IMR-90 (cell line): ENCODE results near the gene KAZN. TPM values are rescaled to one million over a fixed set of nuclear protein-coding genes. Genes with fewer than 3 reads are reported as not detected.

ENCODE experiments used
- ATAC-seq: fragments of 200-7000 bp; cut with Tn5 transposase; 2 replicates; pipeline ENCODE4 v1.9.1; 2020; ENCODE audit warnings: low read depth, mild to moderate bottlenecking, moderate library complexity
- BruUV-seq: library from RNA; stranded (reverse); fragments of 400-500 nt; replicated peaks from 2 replicates; lab custom pipeline; 2021; lab: Mats Ljungman, UMichigan
- CTCF ChIA-PET: fragments of 300-600 bp; formaldehyde crosslinking; extraction: SDS; loops from one replicate; lab custom pipeline; 2021; ENCODE audit warnings: antibody characterized with exemption; lab: Yijun Ruan, JAX
- POLR2A ChIA-PET: fragments of 300-600 bp; sonication (Branson Sonifier 250); formaldehyde crosslinking; loops from one replicate; lab custom pipeline; 2022; ENCODE audit warnings: antibody characterized with exemption; ENCODE audit not compliant: unreplicated experiment; lab: Charles Lee
- DNase-seq: peaks from one replicate; pipeline ENCODE4 v3.0.0; 2013
- H2AFZ ChIP-seq: replicated peaks from 2 replicates; pipeline ENCODE3; 2013; ENCODE audit warnings: low read length, mild to moderate bottlenecking; ENCODE audit not compliant: poor library complexity
- H2AK5ac ChIP-seq: 2 replicates; pipeline ENCODE4 v1.6.1; 2013; ENCODE audit warnings: low read depth, low read length, inconsistent platforms
- H2AK9ac ChIP-seq: replicated peaks from 2 replicates; pipeline ENCODE3; 2013; ENCODE audit warnings: mild to moderate bottlenecking, low read depth, low read length, moderate library complexity; ENCODE audit not compliant: poor library complexity
- H2BK120ac ChIP-seq: 2 replicates; pipeline ENCODE4 v1.6.1; 2013; ENCODE audit warnings: low read depth, low read length, inconsistent platforms
- H2BK15ac ChIP-seq: 3 replicates; pipeline ENCODE4 v1.6.1; 2013; ENCODE audit warnings: low read depth, low read length, inconsistent platforms
- H2BK20ac ChIP-seq: 2 replicates; pipeline ENCODE4 v1.6.1; 2013; ENCODE audit warnings: low read depth, mild to moderate bottlenecking, inconsistent platforms, low read length, moderate library complexity
- H2BK5ac ChIP-seq: 2 replicates; pipeline ENCODE4 v1.6.1; 2013; ENCODE audit warnings: mild to moderate bottlenecking, low read depth, low read length, inconsistent platforms; ENCODE audit not compliant: poor library complexity, severe bottlenecking
- H3K14ac ChIP-seq: replicated peaks from 2 replicates; pipeline ENCODE4 v1.6.1; 2013; ENCODE audit warnings: low read depth, low read length, inconsistent platforms
- H3K18ac ChIP-seq: 2 replicates; pipeline ENCODE4 v1.6.1; 2013; ENCODE audit warnings: low read depth, low read length, control low read depth
- H3K23ac ChIP-seq: 2 replicates; pipeline ENCODE4 v1.6.1; 2013; ENCODE audit warnings: low read depth, low read length, inconsistent platforms
- H3K27ac ChIP-seq: 2 replicates; pipeline ENCODE4 v1.5.1; 2013; ENCODE audit warnings: mild to moderate bottlenecking, control low read depth, low read length; ENCODE audit not compliant: insufficient read depth
- H3K27me3 ChIP-seq: 2 replicates; pipeline ENCODE4 v1.6.1; 2013; ENCODE audit warnings: low read length; ENCODE audit not compliant: control insufficient read depth, insufficient read depth
- H3K36me3 ChIP-seq: 2 replicates; pipeline ENCODE4 v1.6.1; 2013; ENCODE audit warnings: low read length, mixed read lengths; ENCODE audit not compliant: control insufficient read depth, insufficient read depth
- H3K4ac ChIP-seq: 2 replicates; pipeline ENCODE4 v1.6.1; 2013; ENCODE audit warnings: low read depth, low read length, inconsistent platforms
- H3K4me1 ChIP-seq: 2 replicates; pipeline ENCODE4 v1.6.1; 2013; ENCODE audit warnings: low read length, mixed read lengths; ENCODE audit not compliant: control insufficient read depth, insufficient read depth
- H3K4me2 ChIP-seq: 2 replicates; pipeline ENCODE4 v1.6.1; 2013; ENCODE audit warnings: low read depth, mild to moderate bottlenecking, control low read depth, low read length, moderate library complexity
- H3K4me3 ChIP-seq: 2 replicates; pipeline ENCODE4 v1.5.1; 2013; ENCODE audit warnings: low read depth, mild to moderate bottlenecking, control low read depth, low read length, moderate library complexity; ENCODE audit not compliant: insufficient read depth
- H3K56ac ChIP-seq: 2 replicates; pipeline ENCODE4 v1.6.1; 2013; ENCODE audit warnings: low read length, inconsistent platforms; ENCODE audit not compliant: insufficient read depth; ENCODE audit errors: extremely low read depth
- H3K79me1 ChIP-seq, 2 experiments: 2 replicates each; pipeline ENCODE4 v1.6.1; 2013; ENCODE audit warnings: low read length in 2 of 2, inconsistent platforms in 1 of 2, low read depth in 1 of 2
- H3K9ac ChIP-seq: 2 replicates; pipeline ENCODE4 v1.6.1; 2013; ENCODE audit warnings: low read depth, low read length, control low read depth
- H3K9me1 ChIP-seq: 2 replicates; pipeline ENCODE4 v1.6.1; 2013; ENCODE audit warnings: low read length, inconsistent platforms; ENCODE audit not compliant: insufficient read depth
- H3K9me3 ChIP-seq: 2 replicates; pipeline ENCODE4 v1.6.1; 2013; ENCODE audit warnings: low read length; ENCODE audit not compliant: control insufficient read depth, insufficient read depth
- H4K20me1 ChIP-seq: 2 replicates; pipeline ENCODE4 v1.6.1; 2013; ENCODE audit warnings: low read length, inconsistent platforms; ENCODE audit not compliant: insufficient read depth
- H4K5ac ChIP-seq: 2 replicates; pipeline ENCODE4 v1.6.1; 2013; ENCODE audit warnings: mild to moderate bottlenecking, low read depth, low read length, control low read depth
- H4K8ac ChIP-seq, 2 experiments: 2 replicates each; pipeline ENCODE4 v1.6.1; 2013; ENCODE audit warnings: low read depth in 2 of 2, low read length in 2 of 2, control low read depth in 1 of 2, inconsistent platforms in 1 of 2
- H4K91ac ChIP-seq: 2 replicates; pipeline ENCODE4 v1.6.1; 2013; ENCODE audit warnings: low read depth, low read length, inconsistent platforms; ENCODE audit not compliant: insufficient read depth
- BHLHE40 ChIP-seq: fragments of 150-350 bp; IDR thresholded peaks from 2 replicates; pipeline ENCODE4 v1.6.1; 2016; ENCODE audit warnings: mild to moderate bottlenecking, low read depth, low read length
- CEBPB ChIP-seq: IDR thresholded peaks from 2 replicates; pipeline ENCODE4 v1.6.1; 2012; ENCODE audit warnings: low read depth, low read length, improper control_type of control experiment
- CHD1 ChIP-seq: IDR thresholded peaks from 2 replicates; pipeline ENCODE4 v1.6.1; 2012; ENCODE audit warnings: low read depth, low read length, improper control_type of control experiment
- FOS ChIP-seq: fragments of 150-350 bp; IDR thresholded peaks from 2 replicates; pipeline ENCODE4 v1.6.1; 2016; ENCODE audit warnings: low read depth, low read length
- MAFK ChIP-seq: IDR thresholded peaks from 2 replicates; pipeline ENCODE4 v1.6.1; 2012; ENCODE audit warnings: low read depth, low read length, improper control_type of control experiment
- MAZ ChIP-seq: IDR thresholded peaks from 2 replicates; pipeline ENCODE4 v1.6.1; 2012; ENCODE audit warnings: low read depth, mild to moderate bottlenecking, low read length, improper control_type of control experiment, moderate library complexity, borderline replicate concordance
- MXI1 ChIP-seq: IDR thresholded peaks from 2 replicates; pipeline ENCODE4 v1.6.1; 2012; ENCODE audit warnings: low read depth, mild to moderate bottlenecking, low read length, moderate library complexity, borderline replicate concordance
- NFE2L2 ChIP-seq: fragments of 150-350 bp; IDR thresholded peaks from 2 replicates; pipeline ENCODE4 v1.6.1; 2016; ENCODE audit warnings: low read depth, mild to moderate bottlenecking, low read length
- POLR2A ChIP-seq: IDR thresholded peaks from 2 replicates; pipeline ENCODE4 v1.6.1; 2012; ENCODE audit warnings: mild to moderate bottlenecking, low read depth, low read length
- RAD21 ChIP-seq: IDR thresholded peaks from 2 replicates; pipeline ENCODE4 v1.6.1; 2012; ENCODE audit warnings: low read length, improper control_type of control experiment
- RFX5 ChIP-seq: IDR thresholded peaks from 2 replicates; pipeline ENCODE4 v1.8.0; 2012; ENCODE audit warnings: low read depth, mild to moderate bottlenecking, low read length, moderate library complexity
- WGBS, 2 experiments: methylation state at CpG; one replicate each; pipeline versions ENCODE4 v1.1.5 to v1.1.7; 2013; ENCODE audit warnings: missing lambda C conversion rate in 2 of 2; ENCODE audit not compliant: insufficient read length in 1 of 2; ENCODE audit errors: extremely low coverage in 2 of 2; 5-methylcytosine and 5-hydroxymethylcytosine counted together
- dilution Hi-C: fragments of 300-500 bp; cut with HindIII; formaldehyde crosslinking; loops from one replicate; pipeline ENCODE4 v1.14.3; 2018; ENCODE audit warnings: low sequenced_read_pairs; ENCODE audit not compliant: unreplicated experiment
- in situ Hi-C: fragments of 300-500 bp; cut with MboI; formaldehyde crosslinking; loops from 3 replicates; pipeline ENCODE4 v1.14.3; 2019; ENCODE audit warnings: low sequenced_read_pairs, inconsistent platforms, mixed read lengths
- intact Hi-C: fragments of 100-400 bp; cut with micrococcal nuclease; formaldehyde crosslinking; loops from 2 replicates; pipeline ENCODE4 v1.10.0; 2022
- polyA plus RNA-seq, 3 experiments: library from polyadenylated mRNA; depleted of rRNA; stranded (reverse); fragments of >200 nt; gene quantifications; 2 replicates each; pipeline ENCODE4 v1.2.3, GENCODE V29; 2012; ENCODE audit warnings: low replicate concordance in 1 of 3
- total RNA-seq: library from RNA; depleted of rRNA; stranded (reverse); fragments of >200 nt; gene quantifications from 2 replicates; pipeline ENCODE4 v1.2.3, GENCODE V29; 2012
- TF ChIP-seq, protein P1 (sequence below): conservative IDR thresholded peaks from 2 replicates; pipeline ENCODE4 v1.5.1; 2012; ENCODE audit warnings: mild to moderate bottlenecking, low read depth, low read length, improper control_type of control experiment
- TF ChIP-seq, protein P2 (sequence below): fragments of 150-350 bp; IDR thresholded peaks from 2 replicates; pipeline ENCODE4 v1.6.1; 2016; ENCODE audit warnings: low read depth, mild to moderate bottlenecking, low read length, moderate library complexity, borderline replicate concordance
- TF ChIP-seq, protein P3 (sequence below): fragments of 150-350 bp; IDR thresholded peaks from 2 replicates; pipeline ENCODE4 v1.6.1; 2017; ENCODE audit warnings: mild to moderate bottlenecking, antibody characterized with exemption, low read length, low read depth

Gene KAZN
- total and polyA plus RNA-seq, 2 of the 4 experiments (the other 2 are of a cell fraction) = 5.2 to 10.5 TPM

DNA sequence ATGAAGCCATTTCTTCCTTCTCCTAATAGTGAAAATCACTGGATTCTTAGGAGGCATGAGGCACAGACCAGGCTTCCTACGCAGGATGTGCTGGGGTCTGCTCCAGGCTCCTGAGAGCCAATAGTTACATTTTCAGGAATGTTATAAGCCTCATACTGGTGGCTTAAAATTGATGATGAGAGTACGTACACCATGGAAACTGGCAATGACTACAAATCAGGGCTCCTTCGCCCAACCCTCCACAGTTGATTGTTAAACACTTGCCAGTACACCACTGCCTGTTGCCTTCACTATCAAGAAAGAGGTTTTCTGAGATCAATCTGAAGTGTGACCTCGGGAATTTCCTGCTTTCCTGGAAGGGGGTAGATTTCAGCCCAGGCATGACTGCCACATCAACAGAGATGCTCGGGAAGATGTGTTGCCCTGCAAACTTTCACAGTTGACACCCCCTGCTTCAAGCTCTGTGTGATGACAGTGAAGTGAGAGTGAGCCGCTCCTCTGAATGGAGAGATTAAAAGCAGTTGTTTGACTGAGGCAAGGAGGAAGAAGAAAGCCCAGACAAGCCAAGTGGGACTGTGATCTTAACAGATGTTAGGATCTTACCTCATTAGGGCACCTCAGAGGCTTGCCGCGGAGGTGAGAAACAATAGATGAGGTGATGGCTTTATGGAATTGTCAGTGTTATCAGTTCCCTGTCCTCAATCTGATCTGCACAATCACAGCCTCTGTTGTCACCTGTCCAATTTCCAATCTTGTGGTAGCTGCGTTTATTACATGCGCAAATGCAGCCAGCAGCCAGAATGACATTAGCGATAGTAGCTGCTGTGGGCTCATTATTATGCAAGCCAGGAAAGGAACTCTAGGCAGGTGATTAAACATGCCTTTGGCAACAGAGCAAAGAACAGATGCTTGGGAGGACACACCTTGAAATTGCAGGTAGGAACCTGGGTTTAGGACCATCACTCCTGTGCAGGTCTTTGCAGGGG is 277.3 kb downstream of the KAZN start:
- Histone ChIP-seq H3K27me3 (peaks cover 18% of the 10 kb centered on the region), H3K27ac (no peak overlapping the region), H3K23ac (no peak overlapping the region), H3K18ac (no peak overlapping the region), H3K79me1 (no peaks in the 10 kb centered on the region), H3K56ac (no peak overlapping the region), H2BK20ac (no peak overlapping the region), H2AK5ac (no peak overlapping the region), H2AFZ (no peak overlapping the region), H4K5ac (no peak overlapping the region), H3K4me1 (no peaks in the 10 kb centered on the region), H3K36me3 (no peaks in the 10 kb centered on the region), H2BK15ac (no peak overlapping the region), H4K8ac (no peak overlapping the region), H3K9ac (no peak overlapping the region), H3K4ac (no peak overlapping the region), H3K4me2 (no peak overlapping the region), H4K20me1 (no peaks in the 10 kb centered on the region), H2BK5ac (no peak overlapping the region), H3K14ac (no peak overlapping the region), H3K4me3 (no peak overlapping the region), H2BK120ac (no peak overlapping the region), H2AK9ac (no peak overlapping the region), H3K9me1 (no peaks in the 10 kb centered on the region), H3K9me3 (no peaks in the 10 kb centered on the region), H4K91ac (no peak overlapping the region)
- WGBS, 2 experiments = 18% methylated on average over 3 of the region's 11 CpGs; no CpG with 5 or more reads in 1 of the 2 experiments
- ChIA-PET CTCF (interaction anchor here (0.6 kb wide), 1 partner anchor 286 kb away, joined by 4 read pairs; no protein-coding TSS in a partner anchor), POLR2A (no interaction called here)
- dilution Hi-C loops = no loop called here
- no peak for DNase-seq
- in situ Hi-C loops = no loop called here
- ATAC-seq = no peak
- intact Hi-C loops = no loop called here
- BruUV-seq = no TSS peak
- no peak for TF ChIP-seq BHLHE40
- TF ChIP-seq, protein P1, sequence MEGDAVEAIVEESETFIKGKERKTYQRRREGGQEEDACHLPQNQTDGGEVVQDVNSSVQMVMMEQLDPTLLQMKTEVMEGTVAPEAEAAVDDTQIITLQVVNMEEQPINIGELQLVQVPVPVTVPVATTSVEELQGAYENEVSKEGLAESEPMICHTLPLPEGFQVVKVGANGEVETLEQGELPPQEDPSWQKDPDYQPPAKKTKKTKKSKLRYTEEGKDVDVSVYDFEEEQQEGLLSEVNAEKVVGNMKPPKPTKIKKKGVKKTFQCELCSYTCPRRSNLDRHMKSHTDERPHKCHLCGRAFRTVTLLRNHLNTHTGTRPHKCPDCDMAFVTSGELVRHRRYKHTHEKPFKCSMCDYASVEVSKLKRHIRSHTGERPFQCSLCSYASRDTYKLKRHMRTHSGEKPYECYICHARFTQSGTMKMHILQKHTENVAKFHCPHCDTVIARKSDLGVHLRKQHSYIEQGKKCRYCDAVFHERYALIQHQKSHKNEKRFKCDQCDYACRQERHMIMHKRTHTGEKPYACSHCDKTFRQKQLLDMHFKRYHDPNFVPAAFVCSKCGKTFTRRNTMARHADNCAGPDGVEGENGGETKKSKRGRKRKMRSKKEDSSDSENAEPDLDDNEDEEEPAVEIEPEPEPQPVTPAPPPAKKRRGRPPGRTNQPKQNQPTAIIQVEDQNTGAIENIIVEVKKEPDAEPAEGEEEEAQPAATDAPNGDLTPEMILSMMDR = no peak
- TF ChIP-seq RFX5 = no peak
- TF ChIP-seq NFE2L2 = no peak
- TF ChIP-seq FOS = no peak
- TF ChIP-seq CEBPB = no peak
- TF ChIP-seq MAZ = no peak
- no peak for TF ChIP-seq CHD1
- no peak for TF ChIP-seq POLR2A
- TF ChIP-seq, protein P2, sequence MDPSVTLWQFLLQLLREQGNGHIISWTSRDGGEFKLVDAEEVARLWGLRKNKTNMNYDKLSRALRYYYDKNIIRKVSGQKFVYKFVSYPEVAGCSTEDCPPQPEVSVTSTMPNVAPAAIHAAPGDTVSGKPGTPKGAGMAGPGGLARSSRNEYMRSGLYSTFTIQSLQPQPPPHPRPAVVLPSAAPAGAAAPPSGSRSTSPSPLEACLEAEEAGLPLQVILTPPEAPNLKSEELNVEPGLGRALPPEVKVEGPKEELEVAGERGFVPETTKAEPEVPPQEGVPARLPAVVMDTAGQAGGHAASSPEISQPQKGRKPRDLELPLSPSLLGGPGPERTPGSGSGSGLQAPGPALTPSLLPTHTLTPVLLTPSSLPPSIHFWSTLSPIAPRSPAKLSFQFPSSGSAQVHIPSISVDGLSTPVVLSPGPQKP = no peak
- TF ChIP-seq, protein P3, sequence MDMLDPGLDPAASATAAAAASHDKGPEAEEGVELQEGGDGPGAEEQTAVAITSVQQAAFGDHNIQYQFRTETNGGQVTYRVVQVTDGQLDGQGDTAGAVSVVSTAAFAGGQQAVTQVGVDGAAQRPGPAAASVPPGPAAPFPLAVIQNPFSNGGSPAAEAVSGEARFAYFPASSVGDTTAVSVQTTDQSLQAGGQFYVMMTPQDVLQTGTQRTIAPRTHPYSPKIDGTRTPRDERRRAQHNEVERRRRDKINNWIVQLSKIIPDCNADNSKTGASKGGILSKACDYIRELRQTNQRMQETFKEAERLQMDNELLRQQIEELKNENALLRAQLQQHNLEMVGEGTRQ = no peak
- TF ChIP-seq MAFK = no peak
- TF ChIP-seq MXI1 = no peak
- no peak for TF ChIP-seq RAD21
